ENCODE measurements around the gene CHRNA1.

GRCh38 chr2:174791020-174791419, 26.7 kb upstream of the CHRNA1 start:
- TF ChIP-seq CTCF (IDR thresholded peaks at IDR 0.05 in 2 of 3, conservative IDR thresholded peaks at IDR 0.05 in 1 of 3; ENCODE audit: borderline replicate concordance in 1 of 3, insufficient read depth in 1 of 3, low read depth in 2 of 3, low read length in 2 of 3) = no peak
- TF ChIP-seq MAX (IDR thresholded peaks at IDR 0.05) = no peak
- no peak for TF ChIP-seq POLR2A (IDR thresholded peaks at IDR 0.05; ENCODE audit: borderline replicate concordance, extremely low read depth, insufficient read depth, insufficient read length)
- no peak for TF ChIP-seq ZFX (IDR thresholded peaks at IDR 0.05)
- TF ChIP-seq EZH2phosphoT487 (IDR thresholded peaks at IDR 0.05; ENCODE audit: borderline replicate concordance) = no peak
- no peak for TF ChIP-seq EZH2 (IDR thresholded peaks at IDR 0.05)
- TF ChIP-seq ZBTB33 (IDR thresholded peaks at IDR 0.05; ENCODE audit: extremely low read depth, insufficient replicate concordance, low read length) = no peak
- no peak for TF ChIP-seq JUND (IDR thresholded peaks at IDR 0.05)
- TF ChIP-seq ATF3 (IDR thresholded peaks at IDR 0.05) = no peak
- TF ChIP-seq RAD21 (IDR thresholded peaks at IDR 0.05; ENCODE audit: low read depth) = no peak
- TF ChIP-seq TCF7L2 (IDR thresholded peaks at IDR 0.05; ENCODE audit: borderline replicate concordance, extremely low read depth, insufficient read depth, insufficient read length) = no peak
- no peak for TF ChIP-seq EGR1 (IDR thresholded peaks at IDR 0.05; ENCODE audit: low read depth)
